ENCODE results near the gene TUBGCP3.
"Not testable (repeated sequence)": the region's sequence is repeated elsewhere in the genome, so short reads cannot be mapped to it uniquely, and the experiment has no call there.

Gene TUBGCP3

DNA sequence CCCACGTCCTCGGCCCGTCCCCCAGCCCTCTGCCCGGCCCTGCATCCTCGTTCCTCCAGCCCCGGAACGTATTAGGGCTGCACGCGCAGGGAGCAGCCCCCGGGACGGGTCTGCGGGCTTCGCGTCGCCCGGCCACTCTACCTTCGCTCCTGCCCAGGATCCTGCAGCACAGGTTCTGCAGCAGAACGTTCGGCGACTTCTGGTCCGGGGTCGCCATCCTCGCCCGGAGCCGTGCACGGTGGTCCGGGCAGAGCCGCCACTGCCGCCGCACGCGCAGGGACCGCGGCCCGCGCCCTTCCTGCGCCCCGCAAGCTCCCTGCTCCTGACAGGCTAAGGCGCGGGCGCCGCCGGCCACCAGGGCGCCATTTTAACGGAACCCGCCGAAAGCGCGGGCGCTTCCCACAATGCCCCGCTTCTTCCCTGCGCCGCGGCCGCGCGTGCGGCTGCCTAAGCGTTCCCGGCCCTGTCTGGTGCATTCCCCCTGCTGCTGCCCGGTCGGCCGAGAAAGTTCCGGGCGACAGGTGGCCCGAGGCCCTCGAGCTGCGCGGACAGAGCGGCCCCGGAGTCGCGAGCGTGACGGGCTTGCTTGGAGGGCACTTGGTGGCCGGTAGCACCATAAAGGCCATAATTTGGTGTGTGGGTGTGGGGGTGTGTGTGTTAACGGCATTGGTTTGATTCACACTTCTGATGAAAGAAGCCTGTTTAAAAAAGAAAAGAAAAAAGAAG, at the start of gene TUBGCP3:
TUBGCP3 (minus strand) TSS at position 390 of the 726 bp plus-strand sequence; CDS start at position 217, 173 bp downstream.
- peak in 1 of 2 experiments; percentile 19 for DNase-seq

- DNase-seq = no peak
Measured at GRCh38 chr13:112637017-112637801, 49.3 kb upstream of the TUBGCP3 start.

DNA sequence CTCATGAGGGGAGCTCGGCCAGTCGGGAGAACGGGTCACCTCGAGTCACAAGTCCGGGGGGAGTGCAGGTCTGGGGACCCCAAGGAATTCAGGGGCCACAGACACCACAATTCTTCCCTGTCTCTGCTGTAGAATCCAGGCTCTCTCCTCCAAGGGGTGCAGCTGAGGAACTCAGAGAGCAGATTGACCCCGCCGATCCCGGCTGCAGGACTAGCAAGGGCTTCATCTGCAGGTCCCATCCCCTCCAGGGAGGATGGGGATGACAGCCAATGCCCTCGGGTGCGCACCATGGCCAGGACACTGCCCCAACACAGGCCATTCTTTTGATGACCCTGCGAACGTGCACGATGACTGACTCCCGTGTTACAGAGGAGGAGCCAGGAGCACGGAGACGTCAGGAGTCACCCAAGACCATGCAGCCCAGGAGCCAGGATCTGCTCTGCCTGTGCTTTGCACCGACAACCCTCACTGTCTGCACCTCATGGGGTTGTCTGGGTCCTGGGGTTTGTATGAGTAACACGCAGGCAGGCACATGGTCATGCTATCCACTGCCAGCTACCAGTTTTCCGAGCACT, 48.5 kb upstream of the TUBGCP3 start:
- no peak for DNase-seq

- no peak for DNase-seq
Measured at GRCh38 chr13:112635323-112635722, 47.4 kb upstream of the TUBGCP3 start.

DNA sequence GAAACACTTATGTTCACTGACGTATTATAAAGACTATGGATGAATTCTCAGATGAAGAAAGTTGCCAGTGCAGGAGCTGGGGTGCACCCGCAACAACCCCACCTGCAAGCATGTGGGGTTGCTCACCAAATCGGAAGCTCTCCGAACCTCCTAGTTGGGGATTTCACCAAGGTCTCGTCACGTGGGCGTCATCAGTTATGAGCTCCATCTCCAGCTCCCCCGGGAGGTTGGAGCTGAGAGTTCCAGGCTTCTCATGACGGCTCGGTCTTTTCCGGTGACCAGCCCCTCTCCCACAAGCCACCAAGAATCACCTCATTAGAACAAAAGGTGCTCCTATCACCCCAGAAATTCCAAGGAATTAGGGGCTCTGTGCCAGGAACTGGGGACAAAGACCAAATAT, 46.1 kb upstream of the TUBGCP3 start:
- no peak for DNase-seq

- DNase-seq = not testable (repeated sequence)
Measured at GRCh38 chr13:112630226-112630625, 42.3 kb upstream of the TUBGCP3 start.

DNA sequence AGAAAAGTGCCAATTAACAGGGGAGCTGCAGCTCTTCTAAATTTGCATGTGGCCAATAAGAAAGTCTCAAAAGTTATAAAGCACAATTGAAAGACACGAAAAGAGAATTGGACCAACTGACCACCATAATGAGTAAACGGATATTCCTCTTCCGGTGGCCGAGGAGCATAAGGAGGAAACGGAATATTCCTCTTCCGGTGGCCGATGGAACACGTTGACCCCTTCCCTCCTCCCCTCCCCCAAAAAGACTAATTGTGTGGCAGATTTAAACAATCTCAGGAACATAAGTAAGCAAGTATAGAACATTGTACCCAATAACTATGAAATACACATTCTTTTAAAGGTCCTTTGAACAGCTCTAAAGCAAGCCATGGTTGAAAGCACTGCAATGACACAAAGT, 41.2 kb upstream of the TUBGCP3 start:
- no peak for DNase-seq

GRCh38 chr13:112627613-112628012, 39.7 kb upstream of the TUBGCP3 start:
- not testable (repeated sequence) for DNase-seq

GRCh38 chr13:112627161-112627560, 39.2 kb upstream of the TUBGCP3 start:
- no peak for DNase-seq

GRCh38 chr13:112626761-112627160, 38.8 kb upstream of the TUBGCP3 start:
- DNase-seq = no peak

GRCh38 chr13:112626124-112626523, 38.2 kb upstream of the TUBGCP3 start:
- DNase-seq = no peak

DNA sequence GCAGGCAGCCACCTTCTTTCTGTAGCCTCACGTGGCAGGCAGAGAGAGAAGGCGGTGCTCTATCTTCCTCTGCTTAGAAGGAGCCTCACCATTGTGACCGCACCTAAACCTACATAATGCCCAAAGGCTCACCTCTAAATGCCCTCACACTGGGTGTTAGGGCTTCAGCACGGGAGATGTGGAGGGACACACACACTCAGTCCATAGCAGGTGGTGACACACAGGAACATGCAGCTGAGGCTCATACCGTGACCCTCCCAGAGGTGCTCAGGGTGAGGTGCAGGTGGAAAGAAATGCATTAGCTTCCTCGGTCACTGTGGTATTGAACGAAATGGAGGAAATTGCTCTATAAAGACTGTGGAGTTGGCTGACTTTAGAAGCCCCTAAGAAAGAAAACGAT, 37.7 kb upstream of the TUBGCP3 start:
- DNase-seq = no peak

GRCh38 chr13:112624602-112625430, 36.9 kb upstream of the TUBGCP3 start:
- no peak for DNase-seq

GRCh38 chr13:112624040-112624439, 36.1 kb upstream of the TUBGCP3 start:
- DNase-seq = no peak

DNA sequence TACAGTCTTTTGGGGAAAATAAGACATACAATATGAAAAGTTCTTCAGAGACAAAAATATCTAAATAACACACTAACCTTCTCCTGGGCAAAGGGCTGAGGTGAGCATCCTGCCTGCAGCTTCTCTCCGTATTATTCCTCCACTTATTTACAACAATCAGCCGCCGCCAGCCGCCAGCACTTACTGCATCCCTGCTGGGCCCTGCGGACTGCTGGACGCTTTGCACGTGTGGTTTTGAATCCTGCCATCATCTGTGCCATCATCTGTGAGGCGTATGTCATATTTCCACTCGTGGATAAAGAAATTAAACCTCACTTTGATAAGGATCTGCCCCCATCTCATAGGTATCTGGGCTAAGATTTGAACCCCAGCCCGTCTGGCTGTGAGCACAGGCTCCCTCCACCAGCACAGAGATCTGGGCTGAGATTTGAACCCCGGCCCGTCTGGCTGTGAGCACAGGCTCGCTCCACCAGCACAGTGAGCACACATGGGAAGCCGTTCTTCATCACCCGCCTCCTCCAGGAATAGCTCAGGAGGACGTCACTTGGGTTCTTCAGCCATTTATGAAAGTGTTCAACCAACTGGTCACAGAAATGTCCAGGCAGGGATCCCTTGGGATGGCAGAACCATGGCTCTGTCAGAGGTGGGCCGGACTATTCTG, 35.2 kb upstream of the TUBGCP3 start:
- no peak for DNase-seq

- no peak for DNase-seq
Measured at GRCh38 chr13:112622375-112622774, 34.4 kb upstream of the TUBGCP3 start.

DNA sequence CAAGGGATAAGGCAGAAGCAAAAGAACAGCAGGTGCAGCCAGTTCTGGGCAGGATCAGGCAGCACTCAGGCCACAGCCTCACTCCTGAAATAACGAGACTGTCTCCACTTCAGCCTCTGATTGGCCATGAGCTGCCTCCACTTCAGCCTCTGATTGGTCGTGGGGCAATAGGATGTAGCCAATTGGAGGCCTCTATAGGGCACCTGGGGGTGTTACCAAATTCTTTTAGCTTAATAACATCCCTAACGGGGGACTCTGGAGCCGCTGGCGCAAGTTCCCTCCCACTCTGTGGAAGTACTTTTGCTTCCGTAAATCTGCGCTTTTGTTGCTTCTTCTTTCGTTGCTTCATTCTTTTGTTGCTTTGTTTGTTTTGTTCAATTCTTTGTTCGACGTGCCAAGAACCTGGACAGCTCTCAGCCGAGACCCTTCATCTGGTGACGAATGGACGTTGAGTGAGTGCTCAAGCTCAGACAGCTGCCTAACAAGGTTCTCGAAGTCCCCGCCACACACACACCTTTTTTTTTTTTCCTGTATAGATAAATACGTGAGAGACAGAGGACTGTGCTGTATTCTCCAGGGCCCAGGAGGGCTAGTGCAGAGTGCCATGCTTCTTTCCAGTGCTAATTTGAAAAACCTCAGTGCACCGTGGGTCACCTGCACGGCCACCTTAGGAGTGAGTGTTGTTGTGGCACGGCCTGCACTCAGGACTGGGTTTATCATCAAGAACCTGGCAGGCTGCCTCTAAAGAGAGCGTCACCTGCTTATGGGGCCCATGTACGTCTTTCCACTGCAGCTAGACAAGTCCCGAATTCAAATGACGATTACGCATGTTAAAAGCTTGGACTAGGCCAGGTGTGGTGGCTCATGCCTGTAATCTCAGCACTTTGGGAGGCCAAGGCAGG, 32.0 kb upstream of the TUBGCP3 start:
- no peak for DNase-seq

- no peak for DNase-seq
Measured at GRCh38 chr13:112618501-112618900, 30.5 kb upstream of the TUBGCP3 start.

GRCh38 chr13:112617754-112618375, 29.9 kb upstream of the TUBGCP3 start:
- no peak for DNase-seq

DNA sequence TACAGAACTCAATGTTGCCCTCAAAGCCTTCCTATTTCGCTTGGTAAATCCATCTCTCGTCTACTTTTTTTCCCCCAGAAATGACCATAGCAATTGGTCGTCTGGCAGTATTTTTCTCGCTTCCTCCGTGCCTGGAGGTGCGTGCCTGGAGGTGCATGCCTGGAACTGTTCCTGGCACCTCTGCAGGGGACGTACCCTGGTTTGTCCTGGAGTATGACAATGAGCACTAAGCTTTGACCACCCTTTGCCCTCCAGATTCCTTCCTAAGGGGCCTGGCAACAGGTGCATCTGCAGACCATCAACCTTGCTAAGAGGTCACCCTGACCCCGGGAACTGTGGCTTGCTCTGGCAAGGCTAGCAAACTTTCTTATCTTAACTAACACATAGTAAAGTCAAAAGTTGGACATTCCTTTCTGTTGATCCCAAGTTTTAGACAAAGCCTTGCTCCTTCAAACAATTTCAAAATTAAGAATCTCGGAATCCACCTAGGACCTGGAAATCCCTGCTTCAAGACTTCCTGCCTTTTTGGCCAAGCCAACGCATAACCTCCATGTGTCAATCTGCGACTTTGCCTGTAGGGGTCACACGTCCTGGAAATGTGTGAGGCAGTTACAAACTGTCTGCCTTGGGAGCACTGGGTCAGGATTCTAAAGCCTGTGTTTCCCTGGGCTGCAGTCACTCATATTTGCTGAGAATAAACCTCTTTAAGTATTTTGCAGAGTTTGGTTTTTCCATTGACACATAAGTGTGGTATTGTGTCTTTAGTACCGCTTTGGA, 28.8 kb upstream of the TUBGCP3 start:
- peak in 1 of 2 experiments; percentile 3 for DNase-seq

Measured in SW 1271 (cell line).